NB4 (cell line): ENCODE measurements around the gene ANKRD31.

Source experiments
- CTCF ChIP-seq: IDR thresholded peaks from one replicate; pipeline ENCODE4 v1.5.1; 2012; ENCODE audit warnings: low read depth, low read length
- MAX ChIP-seq: IDR thresholded peaks from 2 replicates; pipeline ENCODE4 v1.6.1; 2011; ENCODE audit warnings: low read depth, low read length
- MYC ChIP-seq: IDR thresholded peaks from 2 replicates; pipeline ENCODE4 v1.6.1; 2011; ENCODE audit warnings: low read depth, low read length
- POLR2A ChIP-seq: IDR thresholded peaks from 2 replicates; pipeline ENCODE4 v1.6.1; 2011; ENCODE audit warnings: mild to moderate bottlenecking; ENCODE audit not compliant: insufficient read length; ENCODE audit errors: extremely low read depth

- TF ChIP-seq CTCF (no peak), POLR2A (no peak), MYC (no peak), MAX (no peak)
Observed at GRCh38 chr5:75023368-75024159, 213.1 kb downstream of the ANKRD31 start.
